GM19468 (cell line): Measurements from ENCODE around the gene HDAC4.

Source experiments
- ATAC-seq: cut with Tn5 transposase; IDR thresholded peaks from one replicate; pipeline ENCODE4 v1.9.1; 2021; ENCODE audit warnings: mild to moderate bottlenecking, moderate library complexity, moderate number of reproducible peaks; ENCODE audit not compliant: unreplicated experiment; ENCODE audit errors: extremely low read depth

Gene HDAC4

DNA sequence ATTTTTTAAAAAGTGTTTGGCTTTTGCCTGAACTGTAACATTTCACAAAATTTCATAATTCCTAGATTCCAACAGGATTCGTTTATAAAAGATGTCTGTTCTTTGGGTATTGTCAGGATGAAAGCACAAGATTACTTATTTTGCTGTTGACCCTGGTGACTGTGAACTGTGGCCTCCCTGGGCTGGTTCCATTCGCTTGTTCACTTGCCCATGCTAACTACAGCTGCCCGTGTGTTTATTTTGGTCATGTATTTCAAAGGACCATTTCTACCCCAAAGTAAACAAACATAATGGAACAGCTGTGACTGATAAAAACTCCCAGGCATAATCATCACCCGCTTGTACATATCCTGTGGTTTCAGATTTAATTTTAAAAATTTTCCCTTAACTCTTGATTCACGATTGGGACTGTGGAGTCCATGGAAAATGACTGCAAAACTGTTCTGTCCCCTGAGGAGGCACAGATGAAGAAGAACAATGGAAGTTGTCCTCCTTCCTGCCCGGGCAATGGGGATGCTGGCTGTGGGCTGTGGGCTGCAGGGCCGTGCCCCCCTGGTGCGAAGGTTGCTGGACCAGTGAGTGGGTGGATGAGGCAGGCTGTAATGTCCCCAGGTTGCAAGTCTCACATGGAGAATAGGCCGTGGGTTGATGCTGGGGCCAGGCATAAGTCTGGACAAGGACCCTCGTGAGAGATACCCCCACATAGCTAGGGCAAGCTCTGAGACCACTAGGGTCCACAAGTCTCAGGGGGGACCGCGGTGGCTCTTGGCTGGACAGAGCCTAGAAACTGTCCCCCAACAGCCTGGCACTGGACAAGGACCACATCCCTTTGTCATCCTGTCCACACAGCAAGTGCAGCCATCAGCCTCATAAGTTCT is 28.9 kb upstream of the HDAC4 start:
- no peak for ATAC-seq

DNA sequence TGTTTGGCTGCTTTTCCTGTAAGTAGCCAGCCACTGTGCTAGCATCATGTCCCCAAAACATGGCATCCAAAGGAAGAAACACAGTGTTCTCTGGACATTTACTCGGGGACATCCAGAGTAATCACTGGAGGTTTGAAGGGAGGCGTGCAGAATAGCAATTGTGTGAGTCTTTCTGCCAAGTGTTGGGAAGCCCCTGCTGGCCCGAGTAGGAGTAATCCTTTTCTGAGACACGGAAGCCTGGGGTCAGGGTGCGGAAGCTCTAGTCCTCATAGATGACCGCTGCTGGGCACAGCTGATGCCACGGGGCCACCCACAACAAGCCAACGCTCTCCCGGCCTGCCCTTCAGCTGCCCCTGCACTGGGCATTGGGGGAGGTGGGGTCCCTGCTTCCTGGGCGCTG is 24.8 kb upstream of the HDAC4 start:
- ATAC-seq, result no peak

DNA sequence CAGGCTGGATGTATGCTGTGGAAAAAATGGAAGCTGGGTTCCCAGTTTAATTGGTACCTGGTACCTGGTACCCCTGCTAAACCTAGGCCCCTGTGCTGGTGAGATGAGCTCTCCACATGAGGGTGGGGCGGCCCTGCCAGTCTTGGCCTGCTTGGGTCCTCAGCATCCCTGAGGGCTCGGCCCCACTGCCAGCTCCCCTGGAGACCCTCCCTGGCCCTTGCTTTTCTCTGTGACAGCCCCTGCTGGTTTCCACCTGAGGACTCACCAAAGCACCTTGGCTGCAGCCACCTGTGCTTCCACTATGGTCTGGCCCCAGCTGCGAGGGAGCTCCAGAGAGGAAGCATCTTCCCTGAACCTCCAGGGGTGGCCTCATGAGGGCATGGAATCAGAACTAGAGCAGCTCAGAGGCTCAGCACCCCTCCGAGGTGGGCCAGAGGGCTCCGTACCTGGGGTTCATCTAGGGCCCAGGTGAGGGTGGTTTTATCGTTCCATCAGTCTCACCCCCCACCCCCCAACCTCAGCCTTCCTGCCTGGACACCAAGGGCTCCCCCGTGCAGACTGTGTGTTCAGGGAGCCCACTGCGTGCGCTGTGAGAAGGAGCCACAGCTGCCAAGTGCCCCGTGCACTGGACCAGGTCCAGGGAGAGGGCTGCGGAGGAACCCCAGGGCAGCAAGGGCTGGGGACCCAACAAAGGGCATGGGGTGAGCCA is 23.7 kb upstream of the HDAC4 start:
- ATAC-seq, result no peak

DNA sequence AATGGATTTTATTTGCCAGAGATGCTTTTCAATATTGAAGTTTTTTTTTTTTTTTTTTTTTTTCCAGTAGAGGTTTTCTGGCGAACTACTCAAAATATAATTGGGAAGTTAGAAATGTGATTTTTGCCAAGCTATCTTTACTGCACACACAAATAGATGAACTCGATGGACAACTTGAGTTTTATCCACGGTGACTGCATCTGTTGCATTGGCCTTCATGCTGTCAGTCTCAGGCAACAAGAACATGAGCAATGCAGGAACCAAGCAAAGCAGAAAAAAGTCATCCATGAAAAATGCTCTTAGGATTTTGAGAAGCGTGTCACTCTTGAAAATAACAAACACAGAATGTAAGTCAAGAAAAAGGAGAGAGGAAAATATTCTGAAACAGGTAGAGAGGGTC is 22.7 kb upstream of the HDAC4 start:
- no peak for ATAC-seq

DNA sequence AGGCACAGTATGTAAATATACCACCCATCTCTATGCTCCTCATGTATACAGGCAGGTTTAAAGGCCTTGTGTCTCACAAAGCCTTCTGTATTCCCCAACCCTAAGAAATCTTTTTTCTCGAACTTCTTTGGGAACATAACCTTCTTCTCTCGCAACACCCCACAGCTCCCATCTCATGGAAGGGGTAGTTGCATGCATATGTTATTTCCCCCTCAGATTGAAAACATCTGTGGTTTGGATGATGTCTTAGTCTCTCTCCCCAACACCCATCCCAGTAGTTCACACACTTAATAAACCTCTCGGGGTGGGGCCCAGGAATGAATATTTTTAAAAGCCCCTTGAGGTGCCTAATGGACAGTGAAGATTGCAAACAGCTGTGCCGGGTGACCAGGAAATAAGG is 21.0 kb upstream of the HDAC4 start:
- no peak for ATAC-seq

DNA sequence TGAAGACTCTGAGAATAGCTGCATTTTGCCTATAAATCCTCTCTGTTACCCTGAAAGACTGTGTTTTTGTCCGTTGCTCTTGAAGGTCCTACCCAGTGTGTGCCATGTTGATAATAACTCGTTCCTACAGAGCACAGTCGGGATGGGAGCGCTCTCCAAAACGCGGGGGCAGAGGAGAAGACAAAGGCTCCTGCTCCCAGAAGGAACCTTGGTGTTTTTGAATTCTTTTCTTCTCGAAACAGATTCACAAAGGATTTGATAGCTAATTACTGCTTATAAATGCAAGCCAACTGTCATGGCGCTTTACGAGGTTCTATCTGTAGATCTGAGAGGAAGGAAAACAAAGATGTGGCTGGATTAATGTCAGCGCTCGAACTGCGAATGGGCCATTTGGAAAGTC is 19.3 kb upstream of the HDAC4 start:
- no peak for ATAC-seq

DNA sequence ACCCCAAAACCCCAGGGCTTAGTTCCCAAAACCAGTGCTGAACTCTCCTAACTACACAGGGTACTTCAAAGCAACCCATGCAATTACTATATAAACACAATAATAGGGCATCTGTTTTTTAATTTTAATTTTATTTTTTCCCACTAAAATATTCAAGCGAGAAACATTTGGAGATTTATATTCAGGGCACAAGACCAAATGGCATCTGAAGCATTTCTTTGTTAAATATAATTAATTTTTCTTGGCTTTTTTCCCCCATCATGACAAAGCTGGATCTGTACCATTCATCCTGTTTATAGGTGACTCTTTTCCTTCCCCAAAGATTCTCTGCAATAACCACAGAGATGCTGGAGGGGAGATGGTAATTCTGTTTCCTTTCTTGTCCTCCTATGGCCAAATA is 18.1 kb upstream of the HDAC4 start:
- no peak for ATAC-seq

DNA sequence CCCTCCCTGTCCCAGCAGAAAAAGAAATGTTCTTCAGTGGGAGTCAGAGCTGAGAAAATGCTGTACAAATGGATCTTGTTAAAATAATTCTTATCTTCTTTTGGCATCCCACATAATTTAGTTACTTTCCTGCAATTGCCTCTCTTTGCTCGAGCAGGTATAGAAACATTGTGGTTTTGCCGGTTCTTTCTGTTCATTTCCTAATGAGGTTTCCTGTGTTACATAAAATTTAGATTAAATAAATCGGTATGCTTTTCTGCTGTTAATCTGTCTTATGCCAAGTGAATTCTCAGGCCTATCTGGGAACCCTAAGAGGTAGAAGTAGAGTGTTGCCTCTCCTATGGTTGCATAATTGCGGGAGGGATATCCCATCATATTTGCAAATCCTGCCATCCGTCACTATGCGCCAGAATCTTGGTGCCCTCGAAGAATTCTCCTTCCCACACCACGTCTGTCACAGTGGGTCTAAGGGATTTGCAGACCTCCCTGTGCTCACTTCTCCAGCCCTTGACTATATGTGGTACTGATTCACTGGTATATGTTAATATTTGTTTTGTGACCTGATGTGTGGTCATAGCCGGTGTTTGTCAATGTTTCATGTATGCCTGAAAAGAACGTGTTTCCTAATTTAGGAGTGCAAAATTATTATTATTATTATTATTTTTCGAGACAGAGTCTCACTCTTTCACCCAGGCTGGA is 12.2 kb upstream of the HDAC4 start:
- ATAC-seq, result no peak

DNA sequence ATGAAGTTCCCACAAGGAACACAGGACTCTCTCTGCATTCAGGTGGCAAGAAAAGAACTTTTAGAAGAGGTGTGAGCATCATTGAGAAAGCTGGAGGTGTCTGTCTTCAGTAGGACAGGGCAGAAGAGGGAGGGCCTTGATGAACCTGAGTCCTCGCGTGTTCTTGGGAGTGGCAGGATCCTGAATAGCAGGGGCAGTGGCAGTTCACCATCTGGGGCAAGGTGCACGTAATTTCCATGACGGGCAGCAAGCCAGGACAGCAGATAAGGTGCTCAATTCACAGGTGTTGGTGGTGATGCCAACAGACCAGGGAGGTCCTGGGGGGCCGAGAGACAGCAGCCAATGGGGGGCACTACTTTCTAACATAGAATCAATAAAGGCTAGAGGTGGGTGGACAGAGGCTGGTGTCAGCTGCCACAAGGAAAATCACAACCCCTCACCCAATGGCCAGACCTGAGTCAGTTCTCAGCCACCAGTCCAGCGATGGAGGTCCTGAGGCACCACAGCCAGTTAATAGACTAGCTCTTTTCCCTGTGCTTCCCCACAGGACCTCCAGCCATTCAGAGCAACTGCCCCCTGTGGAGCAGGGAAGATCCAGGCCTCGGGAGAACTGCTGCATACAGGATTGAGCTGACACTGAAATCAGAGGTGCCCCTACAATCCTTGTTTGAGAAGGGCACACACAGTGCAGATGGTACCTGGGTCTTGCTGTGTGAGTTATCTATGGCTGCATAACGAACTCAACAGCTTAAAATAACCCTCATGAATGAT is 10.9 kb upstream of the HDAC4 start:
- no peak for ATAC-seq

DNA sequence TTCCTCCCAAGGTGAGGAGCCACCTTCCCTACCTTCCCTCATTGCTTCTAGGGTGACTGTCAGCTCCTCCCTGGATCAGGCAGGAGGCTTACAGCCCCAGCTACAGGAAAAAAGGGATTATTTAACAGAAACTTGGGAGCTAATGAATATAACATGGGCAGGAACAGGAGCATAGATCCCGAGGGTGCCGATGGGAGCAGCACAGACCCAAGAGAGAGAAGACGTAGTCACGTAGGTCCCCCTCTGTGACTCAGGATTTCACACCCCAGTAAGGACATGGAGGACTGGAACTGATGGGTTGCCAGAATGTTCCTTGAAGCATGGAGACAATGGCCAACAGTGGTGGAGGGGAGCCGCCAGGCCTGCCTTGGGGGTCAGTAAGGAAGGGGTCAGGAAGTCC is 10.3 kb upstream of the HDAC4 start:
- no peak for ATAC-seq

DNA sequence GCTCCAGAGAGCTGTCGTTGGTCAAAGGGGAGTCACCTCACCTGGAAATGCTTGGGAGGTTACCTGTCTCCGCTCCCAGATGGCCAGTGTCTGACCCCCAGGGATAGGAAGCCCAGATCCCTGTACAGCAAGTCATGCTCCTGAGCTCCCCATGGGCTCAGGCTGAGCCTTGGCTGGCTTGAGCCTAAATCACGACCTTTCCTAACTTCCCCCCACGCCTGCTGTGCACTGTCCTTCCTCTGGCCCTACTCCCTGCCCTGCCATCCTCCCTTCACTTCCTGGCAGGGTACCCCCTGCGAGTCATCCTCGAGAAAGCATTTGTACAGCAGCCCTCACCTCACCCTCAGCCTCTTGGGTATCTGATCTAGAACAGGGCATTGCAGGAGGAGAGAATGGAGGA is 9.2 kb upstream of the HDAC4 start:
- no peak for ATAC-seq

DNA sequence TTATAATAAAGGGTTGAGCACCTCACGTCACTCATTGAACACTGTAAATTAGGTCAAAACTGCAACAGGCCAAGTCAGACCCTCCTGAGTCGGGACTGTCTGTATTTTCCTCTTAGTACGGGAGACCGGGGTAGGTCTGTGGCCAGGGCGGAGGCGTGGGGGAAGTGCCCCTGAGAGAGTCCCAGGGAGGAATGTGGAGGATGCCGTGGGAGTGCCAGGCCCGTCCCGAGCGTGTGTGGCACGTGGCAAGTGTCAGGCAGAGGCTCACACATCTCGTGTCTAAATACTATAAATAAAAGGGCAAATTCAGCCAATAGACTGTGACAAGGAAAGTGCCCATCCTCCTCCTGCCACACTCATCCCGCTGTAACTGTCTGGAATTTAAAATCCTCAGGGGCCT is 6.3 kb upstream of the HDAC4 start:
- ATAC-seq, result no peak

DNA sequence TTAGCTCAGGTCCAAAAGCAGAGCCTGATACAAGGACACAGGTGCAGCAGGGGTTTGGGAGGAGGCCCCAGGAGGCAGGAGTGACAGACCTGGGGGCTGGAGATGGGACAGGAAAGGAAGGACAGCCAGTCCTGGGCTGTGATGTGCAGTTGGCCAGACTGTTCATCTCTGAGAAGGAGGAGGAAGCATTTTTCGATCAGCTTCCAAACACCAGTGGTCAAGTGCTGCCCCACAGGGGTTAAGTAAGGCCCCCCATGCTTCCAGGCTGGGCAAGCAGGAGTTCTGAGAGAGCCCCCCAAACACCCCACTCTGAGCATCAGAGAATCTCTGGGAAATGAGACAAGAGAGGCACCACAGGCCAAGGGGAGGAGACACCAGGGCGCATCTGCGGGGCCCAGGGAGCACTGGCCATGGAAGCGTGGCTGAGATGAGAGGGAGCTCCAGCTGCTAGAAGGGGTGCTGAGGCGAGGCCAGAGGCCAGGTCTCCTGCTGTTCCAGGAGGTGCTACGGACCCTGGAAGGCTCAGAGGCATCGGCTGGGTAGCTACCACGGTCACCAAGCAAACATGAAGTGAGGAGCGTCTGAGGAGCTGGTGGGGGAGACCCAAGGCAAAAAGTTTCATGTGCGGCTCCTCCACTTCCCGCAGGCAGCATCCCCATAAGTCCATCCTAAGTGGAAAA is 5.6 kb upstream of the HDAC4 start:
- no peak for ATAC-seq

DNA sequence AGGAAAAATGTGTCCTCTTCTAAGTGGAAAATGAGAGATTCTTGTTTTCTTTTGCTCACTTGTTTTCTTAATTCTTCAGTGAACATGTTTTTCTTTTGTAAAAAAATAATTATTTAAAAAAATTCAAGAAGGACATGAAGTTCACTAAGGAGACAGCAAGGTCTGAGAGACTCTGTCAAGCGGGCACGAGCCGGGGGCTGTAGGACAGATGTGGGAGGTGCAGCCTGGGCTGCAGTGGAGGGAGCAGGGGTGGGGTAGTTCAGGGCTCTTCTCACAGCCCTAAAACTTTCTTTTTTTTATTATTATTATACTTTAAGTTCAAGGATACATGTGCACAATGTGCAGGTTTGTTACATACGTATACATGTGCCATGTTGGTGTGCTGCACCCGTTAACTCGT is 4.3 kb upstream of the HDAC4 start:
- no peak for ATAC-seq

DNA sequence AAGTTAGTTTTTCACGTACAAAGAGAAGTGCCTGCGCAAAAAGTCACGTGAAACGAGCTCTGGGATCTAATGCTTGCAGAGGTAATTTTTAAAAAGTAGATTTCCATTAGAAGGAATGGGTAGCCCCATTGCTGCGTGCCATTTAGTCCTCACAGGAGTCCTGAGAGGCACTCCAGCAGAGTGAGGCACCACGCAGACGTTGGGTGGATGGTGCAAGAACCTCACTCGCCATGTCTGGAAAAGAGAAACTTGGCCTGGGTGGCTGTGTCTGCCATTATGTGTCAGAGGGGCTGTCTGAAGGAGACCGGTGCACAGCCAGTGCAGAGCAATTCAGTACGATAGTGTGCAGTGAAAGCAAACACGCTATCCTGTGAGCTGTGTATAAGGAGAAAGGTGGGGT is 1.8 kb upstream of the HDAC4 start:
- no peak for ATAC-seq

DNA sequence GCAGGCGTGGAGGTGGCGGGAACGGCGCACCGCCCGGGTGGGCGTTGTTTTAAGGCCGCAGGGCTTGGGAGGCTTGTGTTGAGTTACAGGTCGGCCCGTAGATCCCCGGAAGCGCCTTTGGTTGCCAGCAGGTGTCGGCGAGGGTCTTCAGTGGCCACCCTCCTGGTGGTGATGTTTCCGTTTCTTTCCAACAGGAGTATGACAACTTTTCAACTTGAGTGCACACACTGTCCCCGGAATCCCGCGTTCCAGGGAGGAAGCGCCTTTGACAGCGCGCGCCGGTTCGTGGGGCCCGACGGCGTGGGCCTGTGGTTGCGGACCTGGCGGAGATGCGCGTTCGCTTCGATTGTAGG is 1.0 kb upstream of the HDAC4 start:
- no peak for ATAC-seq

DNA sequence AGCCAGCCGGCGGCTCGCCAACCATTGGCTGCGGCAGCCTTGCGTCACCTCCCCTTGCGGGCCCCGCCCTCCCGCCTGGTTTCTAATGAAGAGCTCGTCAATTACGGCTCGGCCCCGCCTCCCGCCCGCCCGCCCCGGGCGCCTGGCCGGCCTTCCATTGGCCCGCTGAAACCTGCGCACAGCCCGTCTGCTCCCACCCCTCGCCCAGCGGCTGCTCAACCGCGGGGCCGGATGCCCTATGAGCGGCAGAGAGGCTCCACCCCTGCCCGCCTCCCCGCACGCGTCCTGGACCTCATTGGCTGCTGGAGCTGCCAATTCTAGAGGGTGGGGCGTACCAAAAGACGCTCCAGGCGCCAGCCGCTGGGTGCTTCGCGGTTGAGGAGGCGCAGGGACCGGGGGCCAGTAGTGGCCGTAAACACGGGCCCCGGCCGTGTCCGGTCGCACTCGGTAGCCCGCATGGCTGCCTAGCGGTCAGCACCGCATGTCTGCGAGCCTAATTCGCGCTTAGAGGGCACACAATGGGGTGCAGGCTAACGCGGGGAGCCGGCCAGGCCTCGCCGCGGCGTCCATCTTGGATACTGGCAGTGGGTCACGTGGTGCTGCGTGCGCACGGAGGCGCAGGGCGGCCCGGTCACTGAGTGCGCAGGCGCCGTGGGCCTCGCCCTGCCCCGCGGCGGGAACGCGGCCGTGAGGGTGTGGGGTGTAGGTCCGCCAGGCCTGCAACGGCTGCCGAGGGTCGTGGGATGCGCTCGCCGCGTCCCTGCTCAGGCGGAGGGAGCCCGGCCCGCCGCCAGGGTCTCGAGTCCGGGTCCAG is 454 bp upstream of the HDAC4 start:
- ATAC-seq, result peak; percentile 91

DNA sequence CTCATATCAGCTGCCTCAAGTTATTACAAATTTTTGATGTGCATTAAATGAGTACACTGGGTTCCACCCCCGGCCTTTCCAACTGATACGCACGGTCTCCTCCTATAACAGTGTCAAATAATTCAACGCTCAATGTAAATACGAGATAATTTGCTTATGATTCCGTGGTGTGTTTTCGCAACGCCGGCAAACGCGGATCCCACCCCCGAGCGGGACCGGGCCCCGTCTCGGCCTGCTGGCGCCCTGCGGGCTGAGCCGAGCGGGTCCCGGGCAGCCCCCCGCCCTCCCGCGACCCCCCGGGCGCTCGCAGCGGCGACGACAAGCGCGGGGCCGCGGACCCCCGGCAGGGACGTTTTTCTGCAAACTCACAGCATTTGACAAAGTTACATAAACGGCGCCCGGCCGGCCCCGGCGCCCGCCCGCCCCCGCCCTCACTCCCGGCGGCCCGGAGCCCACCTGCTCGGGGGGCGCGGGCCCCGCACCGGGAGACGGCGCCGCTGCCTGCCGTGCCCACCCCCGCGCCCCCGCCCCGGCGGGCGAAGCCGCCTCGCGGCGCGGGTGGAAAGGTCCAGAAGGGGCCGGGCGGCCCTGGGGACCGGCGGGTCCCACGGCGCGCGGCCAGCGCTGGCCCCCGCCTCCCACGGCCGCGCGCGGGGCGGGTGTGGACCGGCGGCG is 762 bp downstream of the HDAC4 start:
- ATAC-seq, result no peak
